A172 (cell line): ENCODE data around the gene ELMO2. TPM values are rescaled to one million over a fixed set of nuclear protein-coding genes. Genes with fewer than 3 reads are reported as not detected.

Experiments used
- DNase-seq: peaks from one replicate; pipeline ENCODE4 v3.0.0-alpha.2; 2015; ENCODE audit warnings: low spot score
- total RNA-seq: library from RNA; depleted of rRNA; stranded (reverse); fragments of >200 nt; shearing (Covaris generic); gene quantifications from 2 replicates; pipeline ENCODE4 v1.2.3, GENCODE V29; 2014

The ELMO2 gene
- total RNA-seq, 1 experiment from 2014 or later = 44.9 TPM

DNA sequence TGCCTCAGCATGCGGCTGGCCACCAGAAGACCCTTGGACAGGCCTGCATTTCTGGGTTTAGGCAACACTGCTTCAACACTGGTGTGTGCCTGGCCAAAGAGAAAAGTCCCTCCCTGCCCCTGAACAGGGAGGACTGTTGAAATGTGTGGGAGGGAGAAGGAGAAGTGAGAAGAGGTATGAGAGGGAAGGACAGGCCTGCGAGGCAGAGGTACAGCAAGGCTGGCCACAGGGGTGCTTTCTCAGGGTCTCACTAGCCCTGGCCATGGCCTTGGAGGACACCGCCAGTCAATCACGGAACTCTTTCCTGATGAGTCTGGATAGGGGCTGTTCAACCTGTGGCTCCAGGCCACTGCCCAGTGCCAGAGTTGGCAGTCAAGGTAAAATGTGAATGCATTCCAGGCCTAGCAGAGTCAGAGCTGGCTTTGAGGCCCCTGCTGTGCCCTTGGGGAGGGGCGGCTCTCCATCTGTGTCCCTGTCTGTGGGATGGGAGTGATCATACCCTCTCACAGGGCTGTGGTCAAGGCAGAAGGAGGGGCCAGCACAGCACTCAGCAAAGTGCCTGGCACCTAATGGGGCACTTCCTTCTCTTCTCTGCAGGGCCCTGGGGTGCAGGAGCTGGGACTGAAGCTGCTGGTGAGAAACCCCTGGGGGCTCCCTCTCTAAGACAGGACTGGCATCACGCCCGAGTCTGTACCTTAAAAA, 54.9 kb downstream of the ELMO2 start:
- peak; percentile 44 for DNase-seq

DNA sequence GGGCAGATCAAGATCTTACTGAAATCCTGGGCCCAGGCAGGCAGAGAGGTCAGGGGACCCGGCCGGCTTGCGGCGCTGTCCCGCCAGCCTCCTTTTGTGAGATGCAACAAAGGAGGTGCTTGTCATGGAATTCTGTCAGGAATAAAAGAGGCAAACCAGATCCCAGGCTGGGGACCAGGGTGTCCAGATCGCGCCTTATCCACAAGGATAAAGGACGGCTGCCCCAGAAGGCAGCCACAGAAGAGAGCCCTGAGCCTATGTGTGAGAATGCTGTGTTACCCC, 55.5 kb downstream of the ELMO2 start:
- no peak for DNase-seq

DNA sequence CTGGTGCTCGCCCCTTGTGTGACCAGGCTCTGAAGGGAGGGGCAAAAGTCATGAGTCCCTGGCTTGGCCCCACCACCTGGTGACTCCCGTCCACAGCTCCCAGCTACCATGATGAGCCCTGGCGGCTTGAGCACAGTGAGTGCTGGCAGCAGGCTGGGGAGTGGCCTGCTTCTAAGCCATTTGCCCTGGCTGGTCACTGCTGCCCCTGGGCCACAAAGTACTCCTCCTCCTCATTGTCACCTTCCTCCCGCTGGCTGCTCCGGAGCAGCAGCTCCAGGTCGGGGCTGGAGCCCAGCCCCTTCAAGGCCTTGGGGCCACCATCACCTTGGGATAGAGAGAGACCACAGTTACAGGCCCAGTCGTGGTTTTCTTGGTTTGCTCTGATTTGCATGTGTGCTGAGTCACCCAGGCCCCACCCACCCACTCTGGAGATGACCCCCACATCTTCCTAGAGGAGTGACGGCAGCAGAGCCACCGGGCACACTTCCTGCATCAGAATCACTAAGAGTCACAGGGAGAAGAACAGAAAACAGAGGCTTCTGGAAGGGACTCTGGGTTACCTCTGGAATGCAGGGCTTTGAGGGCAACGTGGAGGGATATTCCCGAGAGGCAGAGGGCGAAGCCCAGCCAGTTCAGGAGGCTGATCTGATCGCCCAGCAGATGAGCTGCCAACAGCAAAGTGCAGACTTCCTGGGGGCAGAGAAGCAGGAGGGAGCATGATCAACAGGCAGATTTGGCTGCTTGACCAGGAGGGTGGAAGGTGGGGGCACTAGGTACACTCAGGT, 56.0 kb downstream of the ELMO2 start:
- peak; percentile 88 for DNase-seq

DNA sequence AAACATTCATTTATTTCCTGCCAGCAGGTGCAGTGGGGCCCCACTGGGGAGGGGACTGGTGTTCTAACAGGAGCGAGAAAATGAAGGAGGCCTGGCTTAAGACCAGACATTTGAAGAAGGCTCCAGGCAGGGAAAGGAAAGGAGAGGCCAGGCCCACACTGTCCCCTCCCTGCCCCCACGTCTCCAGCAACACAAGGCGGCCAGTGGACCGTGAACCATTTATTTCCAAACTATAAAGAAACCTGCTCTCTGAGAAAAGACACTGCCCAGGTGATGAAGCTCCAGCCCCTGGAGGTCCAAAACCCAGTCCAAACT, 56.7 kb downstream of the ELMO2 start:
- DNase-seq = no peak

DNA sequence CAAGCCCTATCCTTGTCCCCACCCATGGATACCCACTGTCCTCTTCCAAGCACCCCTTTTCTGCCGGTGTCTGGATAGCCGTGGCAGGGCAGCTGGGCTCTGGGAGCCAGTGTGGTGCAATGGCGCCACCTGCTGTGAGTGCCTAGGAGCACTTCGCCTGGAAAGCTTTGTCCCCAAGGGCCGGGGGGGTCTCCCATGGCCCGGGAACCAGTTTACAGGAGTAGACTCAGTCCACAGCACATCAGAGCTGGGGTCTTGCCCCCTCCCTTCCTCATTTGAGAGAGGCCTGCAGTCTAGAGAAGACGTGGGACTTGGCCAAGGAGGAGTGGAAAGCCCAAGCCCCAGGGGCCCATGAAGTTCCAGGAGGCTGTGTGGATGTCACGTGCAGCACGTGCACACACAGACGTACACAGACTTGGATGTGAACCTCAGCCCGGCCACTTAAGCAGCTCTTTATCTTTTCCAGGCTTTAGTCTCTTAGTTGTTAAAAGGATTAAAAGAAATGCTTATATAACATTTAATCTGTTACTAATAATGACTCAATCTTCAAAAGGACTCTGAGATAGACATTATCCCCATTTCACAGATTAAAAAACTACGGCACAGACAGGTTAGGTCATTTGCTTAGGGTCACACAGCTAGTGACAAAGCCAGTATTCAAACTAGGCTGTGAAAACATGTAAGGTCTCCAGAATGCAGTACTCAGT, 57.2 kb downstream of the ELMO2 start:
- peak; percentile 54 for DNase-seq

DNA sequence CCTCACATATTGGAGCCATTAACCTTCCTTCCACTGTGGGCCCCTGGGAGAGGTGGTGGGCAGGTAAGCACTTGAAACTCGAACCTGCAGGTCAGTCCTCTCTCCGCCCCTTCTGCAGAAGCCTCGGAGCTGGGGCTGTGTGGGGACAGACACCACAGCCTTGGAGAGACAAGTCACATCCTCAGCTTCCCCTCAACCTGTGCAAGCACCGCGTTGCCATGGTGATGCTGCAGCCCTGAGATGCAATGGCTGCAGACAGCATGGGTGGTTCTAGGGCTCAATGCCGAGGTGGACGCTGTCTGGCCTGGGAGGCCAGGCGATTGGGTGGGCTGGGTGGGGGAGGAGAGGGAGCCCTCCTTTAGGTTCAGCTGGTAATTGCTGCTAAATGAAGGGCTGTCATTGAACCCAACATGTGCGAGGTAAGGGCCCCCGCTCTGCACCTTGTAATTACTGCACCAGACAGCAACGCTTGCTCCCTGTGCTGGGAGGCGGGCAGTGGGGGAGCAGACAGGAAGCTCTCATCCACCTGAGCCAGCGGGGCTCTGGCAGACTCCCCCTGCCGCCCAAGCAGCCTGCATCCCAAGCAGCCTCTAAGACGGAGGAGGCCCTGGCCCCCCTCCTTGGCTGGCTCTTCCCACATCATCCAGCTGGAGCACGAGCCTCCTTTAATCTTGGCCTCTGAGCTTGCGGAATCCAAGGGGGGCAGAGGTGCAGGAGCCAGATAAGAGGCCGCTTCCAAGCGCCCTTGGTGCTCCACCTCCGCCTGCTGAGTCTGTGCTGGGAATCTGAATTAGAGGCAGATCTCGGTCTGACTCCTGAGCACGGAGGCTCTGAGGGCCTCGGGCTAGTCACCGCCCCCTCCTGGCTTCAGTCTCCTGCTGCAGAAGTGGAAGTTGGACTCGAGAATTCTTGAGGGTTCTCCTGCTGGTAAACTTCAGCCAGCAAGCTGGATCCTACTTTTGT, 58.3 kb downstream of the ELMO2 start:
- DNase-seq = no peak

DNA sequence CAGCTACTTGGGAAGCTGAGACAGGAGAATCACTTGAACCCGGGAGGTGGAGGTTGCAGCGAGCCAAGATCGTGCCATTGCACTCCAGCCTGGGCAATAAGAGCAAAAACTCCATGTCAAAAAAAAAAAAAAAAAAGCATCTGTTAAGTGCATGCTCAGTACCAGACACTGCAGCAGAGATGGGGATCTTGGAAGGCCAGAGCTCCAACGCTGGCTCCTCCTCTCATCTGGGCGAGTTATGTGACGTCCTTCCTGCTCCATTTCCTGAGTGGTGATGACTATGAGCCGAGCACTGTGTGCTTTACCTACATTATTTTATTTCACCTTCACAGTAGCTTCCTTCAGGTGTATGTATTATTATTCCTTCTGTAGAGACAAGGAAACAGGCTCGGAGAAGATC, 59.6 kb downstream of the ELMO2 start:
- no peak for DNase-seq

DNA sequence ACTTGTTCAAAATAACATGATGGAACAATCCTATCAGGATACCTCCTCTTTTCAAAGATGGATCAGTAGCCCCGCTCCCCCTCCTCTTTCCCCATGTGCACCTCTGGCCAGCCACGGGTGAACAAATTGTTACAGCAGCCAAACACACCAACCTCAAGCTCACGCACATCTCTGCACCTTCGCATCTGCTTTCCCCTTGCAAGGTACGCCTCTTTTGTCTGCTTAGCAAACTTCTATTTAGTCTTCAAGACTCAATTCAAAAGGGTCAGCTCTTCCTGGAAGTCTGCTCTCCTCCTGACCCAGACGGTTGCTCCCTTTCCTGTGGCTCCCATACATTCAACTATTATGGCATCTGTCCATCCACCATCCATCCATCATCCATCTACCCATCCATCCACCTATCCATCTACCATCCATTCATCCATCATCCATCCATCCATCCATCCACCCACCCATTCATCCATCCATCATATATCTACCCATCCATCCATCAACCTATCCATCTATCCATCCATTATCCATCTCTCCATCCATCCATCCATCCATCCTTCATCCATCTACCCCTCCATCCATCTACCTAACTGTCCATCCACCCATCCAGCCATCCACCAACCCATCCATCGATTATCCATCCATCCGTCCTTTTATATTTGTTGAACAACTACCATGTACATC, 61.8 kb downstream of the ELMO2 start:
- no peak for DNase-seq

DNA sequence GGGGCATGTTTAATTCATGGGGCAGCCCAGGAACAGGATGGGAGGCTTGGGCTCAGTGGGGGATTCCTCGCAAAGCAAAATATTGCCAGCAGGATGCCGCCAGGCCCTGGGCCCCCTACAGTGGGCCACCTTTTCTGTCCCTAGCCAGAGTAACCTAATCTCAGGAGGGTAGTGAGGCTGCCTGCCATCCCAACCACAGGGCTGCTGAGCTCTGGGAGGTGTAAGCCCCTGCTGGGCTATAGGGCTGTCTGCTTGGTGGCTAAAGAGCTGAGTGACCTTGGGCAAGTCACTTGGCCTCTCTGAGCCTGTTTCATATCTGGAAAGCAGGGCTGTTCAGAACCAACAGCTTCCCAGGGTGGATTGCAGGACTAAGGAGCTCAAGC, 62.4 kb downstream of the ELMO2 start:
- DNase-seq = no peak

DNA sequence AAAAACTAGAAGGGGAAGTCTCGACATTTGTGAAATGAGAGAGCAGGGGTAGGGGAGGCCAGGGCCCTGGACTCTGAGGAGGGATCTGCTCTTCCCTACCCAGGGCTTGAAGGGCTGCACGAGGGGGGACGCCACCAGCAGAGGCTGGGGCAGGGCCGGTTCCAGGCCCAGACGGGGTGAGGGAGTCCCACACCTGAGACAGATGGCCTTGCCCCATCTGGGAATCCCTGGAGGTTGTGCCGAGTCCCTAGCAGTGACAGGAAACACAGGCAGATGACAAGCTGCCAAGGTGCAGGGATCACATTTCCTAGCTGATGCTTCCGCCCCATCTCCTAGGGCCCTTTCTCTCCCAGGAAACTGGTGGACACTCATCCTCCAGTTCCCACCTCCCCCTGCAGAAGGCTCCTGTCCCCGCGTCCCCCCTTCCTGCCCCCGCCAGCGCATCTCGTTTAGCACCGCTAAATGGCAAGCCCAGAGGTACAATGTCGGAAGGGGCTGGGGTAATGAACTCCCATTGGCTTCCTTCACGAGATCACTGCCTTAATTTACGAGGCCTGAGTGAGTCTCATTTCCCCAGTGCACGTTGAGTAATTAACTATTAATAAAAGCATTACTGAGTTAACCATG, 63.0 kb downstream of the ELMO2 start:
- no peak for DNase-seq

DNA sequence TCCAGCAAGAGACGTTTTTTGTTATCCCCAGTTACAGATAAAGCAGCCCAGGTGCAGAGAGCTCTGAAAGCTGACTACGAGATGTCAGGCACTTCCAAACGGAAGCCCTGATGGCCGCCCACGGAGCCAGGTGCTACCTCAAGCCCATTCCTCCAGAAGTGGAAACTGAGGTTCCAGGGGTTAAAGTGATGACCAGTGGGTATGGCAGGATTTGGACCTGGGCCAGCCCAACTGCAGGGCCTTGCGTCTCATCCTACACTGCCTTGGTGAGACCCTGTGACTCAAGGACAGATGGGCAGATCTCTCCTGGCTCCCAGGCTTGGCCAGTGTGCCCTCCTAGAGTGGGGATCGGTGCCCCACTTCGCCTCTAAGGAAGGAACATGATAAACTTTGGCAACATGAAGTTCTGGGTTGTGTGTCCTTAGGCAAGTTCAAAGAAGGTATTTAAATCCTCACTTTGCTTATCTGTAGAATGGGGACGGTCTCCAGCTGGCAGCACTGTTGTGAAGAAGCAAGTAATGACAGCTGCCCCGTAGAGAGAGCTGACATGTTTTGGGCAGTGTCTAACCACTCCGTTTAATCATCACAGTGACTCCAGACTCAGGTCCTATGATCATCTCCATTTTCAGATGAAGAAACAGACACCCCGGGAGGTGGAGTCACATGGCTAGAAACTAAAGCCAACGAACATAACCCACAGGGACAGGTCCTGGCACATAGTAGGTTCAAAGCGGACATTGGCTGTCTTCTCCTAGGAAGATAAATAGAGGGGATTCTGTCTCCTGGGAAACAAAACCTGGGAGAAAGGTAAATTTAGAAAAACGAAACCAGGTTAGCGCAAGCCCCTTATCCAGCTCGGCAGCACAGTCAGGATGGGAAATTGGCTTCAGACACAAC, 63.7 kb downstream of the ELMO2 start:
- no peak for DNase-seq

DNA sequence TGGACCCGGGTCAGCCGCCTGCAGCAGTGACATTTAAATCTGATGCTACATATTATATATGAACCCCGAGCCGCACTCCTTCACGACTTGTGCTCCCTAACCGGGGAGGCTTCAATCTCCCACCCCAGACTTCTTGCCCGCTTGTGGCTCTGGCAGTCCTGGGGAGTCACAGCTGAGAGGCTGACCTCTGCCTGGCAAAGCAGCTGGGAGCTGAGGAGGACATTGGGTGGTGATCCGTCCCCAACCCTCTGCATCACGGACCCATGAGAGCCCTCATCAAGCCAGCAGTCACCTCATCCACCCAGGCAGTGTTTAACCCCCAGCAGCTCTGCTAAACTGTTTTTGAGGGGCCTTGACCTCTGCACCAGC, 64.4 kb downstream of the ELMO2 start:
- DNase-seq = no peak

DNA sequence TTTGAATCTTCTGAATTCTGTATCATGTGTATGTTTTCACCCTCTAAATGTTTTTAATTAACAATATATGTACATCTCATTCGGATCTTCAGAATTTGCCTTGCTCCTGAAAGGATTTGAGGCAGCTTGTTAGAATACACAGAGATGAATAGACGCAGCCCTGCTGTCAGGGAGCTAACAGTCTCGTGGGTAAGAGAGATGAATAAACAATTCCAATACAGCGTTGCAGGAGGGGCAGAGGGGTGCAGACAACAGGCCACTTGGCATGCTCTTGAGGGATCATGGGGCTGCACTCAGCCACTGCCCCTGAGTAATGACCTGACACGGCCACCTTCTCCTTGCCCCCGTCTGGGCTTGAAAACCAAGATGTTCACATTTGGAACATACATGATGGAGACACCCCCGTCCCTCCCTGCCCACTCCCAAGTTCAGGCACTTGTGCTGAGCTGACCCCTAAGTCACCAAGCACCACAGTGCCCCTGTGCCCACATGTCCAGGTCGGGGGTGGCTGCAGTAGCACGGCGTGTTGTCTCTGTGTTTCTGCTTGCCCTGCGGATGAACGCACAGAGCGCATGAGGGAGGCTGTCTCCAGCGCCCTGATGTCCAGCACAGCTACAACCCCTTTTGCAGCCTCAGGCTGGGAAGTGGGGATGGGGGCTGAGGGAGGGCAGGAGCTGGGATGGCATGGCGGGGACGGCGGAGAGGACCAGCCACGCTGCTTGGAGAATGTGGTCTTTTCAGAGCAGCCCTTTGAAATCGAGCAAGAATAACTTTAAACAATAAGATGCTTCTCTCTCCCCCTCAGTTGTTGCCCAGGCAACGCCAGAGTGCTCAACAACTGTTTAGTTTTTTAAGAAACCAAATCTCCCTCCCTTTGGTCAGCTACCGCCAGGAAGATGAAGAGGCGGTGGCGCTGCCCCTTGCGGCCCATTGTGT, 65.1 kb downstream of the ELMO2 start:
- no peak for DNase-seq

DNA sequence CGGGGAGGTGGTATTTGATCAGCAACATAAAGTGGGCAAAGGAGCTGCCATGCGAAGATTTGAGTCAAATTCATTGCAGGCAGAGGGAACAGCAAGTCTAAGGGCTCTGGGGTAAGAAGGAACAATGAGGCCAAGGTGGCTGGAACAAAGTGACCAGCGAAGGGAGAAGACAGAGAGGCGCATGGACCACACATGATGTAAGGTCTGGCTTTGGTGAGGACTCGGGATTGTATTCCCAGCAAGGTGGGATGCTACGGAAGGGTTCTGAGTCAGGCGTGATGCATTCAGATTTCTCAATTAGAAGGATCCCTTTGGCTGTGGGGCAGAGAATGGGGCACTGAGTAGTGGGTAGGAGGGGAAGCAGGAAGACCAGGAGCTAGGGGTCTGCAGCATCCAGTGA, 67.4 kb downstream of the ELMO2 start:
- no peak for DNase-seq

DNA sequence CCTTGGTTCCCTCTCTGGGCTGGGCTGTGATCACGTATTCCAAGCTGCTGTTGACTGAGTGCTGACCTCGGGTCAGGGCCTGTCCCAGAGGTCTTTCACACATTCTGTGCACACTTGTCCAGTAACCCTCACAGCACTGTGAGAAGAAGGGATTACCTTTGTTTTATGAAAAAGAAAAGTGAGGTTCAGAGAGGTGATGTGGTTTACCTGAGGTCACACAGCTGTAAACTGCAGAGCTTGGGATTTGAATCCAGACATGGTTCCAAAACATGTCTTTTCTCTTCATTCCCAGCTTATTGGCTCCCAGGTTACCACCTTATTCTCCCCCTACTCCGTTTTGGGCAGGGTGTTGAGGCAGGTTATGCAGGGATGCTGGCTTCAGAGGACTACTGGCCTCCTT, 69.7 kb downstream of the ELMO2 start:
- no peak for DNase-seq

DNA sequence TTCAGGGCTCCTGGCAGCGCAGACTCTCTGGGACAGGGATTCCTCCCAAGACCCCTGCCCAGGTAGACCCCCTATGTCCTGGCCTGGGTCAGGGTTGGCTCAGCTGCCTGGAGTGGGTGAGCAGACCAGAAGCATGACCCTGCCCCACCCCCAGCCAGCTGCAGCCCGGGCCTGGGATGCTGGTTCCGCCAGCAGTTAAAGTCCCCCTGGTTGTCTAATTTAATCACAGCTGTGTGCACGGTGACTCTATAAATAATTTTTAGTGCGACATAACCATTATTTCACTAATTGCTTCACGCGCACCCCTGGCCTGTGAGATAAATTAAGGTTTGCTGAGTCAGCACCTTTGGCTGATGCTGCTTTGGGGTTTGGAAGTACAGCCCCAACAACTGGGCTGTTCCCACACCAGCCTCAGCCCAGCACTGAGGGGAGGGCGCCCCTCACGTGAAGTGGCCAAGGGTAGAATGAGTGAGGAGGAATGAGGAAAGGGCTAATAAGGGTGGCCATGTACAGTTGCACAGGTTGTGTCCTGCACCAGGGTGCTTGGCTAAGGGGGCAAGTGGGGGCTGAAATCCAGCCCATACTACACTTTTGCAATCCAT, 72.0 kb downstream of the ELMO2 start:
- no peak for DNase-seq

DNA sequence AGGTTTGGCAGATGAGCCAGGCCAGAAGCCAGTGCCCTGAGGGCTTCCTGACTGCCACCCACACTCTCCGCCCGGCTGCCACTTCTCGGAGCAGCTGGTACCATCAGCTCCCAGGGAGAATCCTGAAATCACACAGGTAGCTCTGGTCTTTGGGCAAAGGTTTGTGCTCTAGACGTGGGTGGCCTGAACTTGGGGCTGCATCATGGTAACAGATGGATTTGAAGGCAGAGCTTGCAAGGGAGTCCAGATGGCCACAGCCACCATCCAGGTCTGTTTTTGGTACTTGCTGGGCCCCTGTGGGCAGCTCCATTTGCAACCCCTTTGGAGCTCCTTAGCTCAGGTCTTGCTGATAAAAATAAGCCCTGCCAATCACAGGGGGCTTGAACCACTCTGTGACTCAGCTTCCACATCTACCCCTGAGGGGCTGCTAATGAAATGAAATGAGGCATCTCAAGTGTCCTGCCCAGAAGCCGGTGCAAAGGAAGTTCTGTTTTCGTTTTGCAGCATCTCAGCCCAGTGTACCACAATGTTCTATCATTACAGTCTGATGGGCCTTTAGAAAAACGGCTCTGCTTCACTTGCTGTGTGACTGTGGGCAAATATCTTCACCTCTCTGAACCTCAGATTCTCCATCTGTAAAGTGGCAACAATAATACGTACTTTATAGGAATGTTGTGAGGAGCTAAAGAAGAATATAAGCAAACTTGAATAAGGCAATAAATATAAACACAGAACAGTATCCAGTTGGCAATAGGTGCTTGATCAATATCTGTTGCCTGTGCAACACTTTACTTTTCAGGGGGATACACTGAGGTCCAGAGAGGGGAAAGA, 73.0 kb downstream of the ELMO2 start:
- DNase-seq = no peak
